ENCODE measurements around the gene LRMDA. TPM values are rescaled to one million over a fixed set of nuclear protein-coding genes. Genes with fewer than 3 reads are reported as not detected.

LRMDA gene
- total and polyA plus RNA-seq, 2 of the 13 experiments (the other 11 are each of a cell fraction or from before 2014, with no cell fraction given): 13.4 to 22.0 TPM

GRCh38 chr10:76002262-76002854 lies 570.9 kb downstream of the LRMDA start:
- Histone ChIP-seq H3K36me3 (replicated peaks in 1 of 2; ENCODE audit: control insufficient read depth in 1 of 2, insufficient read depth in 2 of 2, low read length in 2 of 2) (no peaks in the 10 kb centered on the region; a peak in 1 of 5 replicates), H3K9me3 (ENCODE audit: low read length) (no peaks in the 10 kb centered on the region), H3K27me3 (ENCODE audit: control insufficient read depth in 1 of 2, insufficient read depth in 2 of 2, low read length in 2 of 2) (no peaks in the 10 kb centered on the region), H3K79me2 (ENCODE audit: insufficient read depth, low read length) (no peaks in the 10 kb centered on the region), H2AFZ (ENCODE audit: low read length) (no peak overlapping the region), H3K4me1 (ENCODE audit: insufficient read depth, low read length) (no peaks in the 10 kb centered on the region), H3K27ac (ENCODE audit: extremely low read length, insufficient read depth, low read length) (no peak overlapping the region), H3K9ac (ENCODE audit: insufficient read depth, low read depth, low read length) (no peak overlapping the region), H3K4me3 (replicated peaks in 1 of 3; ENCODE audit: insufficient read depth in 1 of 3, low read depth in 2 of 3, low read length in 3 of 3) (no peak overlapping the region), H3K4me2 (ENCODE audit: low read depth, low read length) (no peak overlapping the region), H4K20me1 (ENCODE audit: insufficient read depth, low read length) (no peaks in the 10 kb centered on the region)
- in situ Hi-C loops (cut with HindIII; ENCODE audit: extremely low pct_ligation_motif_present, low pct_unique_long_range_greater_than_20kb): no loop called here
- CTCF ChIA-PET (ENCODE audit: low intra/inter-chr PET ratio, low total read pairs): no interaction called here
- no peak for FAIRE-seq
- intact Hi-C loops (cut with micrococcal nuclease; ENCODE audit: unreplicated experiment): no loop called here
- TF ChIP-seq TIGD3 (CRISPR knock-in tag; IDR thresholded peaks at IDR 0.05; ENCODE audit: borderline replicate concordance) (no peak), ZSCAN25 (CRISPR knock-in tag; IDR thresholded peaks at IDR 0.05) (no peak), ZBTB26 (CRISPR knock-in tag; IDR thresholded peaks at IDR 0.05; ENCODE audit: borderline replicate concordance) (no peak), ZNF574 (CRISPR knock-in tag; IDR thresholded peaks at IDR 0.05) (no peak)
- BruUV-seq (replicated peaks): no TSS peak
- DNase-seq (ENCODE audit: low spot score): no peak
- WGBS (ENCODE audit: low lambda C conversion rate): 71% methylated on average over 2 of the region's 2 CpGs
- ATAC-seq: no peak
- POLR2A ChIA-PET: no interaction called here

Measured in HepG2 (cell line).